NB4 (cell line): ENCODE measurements around the gene AKT1.

Source experiments
- DNase-seq: peaks from one replicate; pipeline ENCODE4 v3.0.0; 2010; ENCODE audit warnings: low read depth
- H3K4me3 ChIP-seq: one replicate; pipeline ENCODE4 v1.5.1; 2011; ENCODE audit warnings: mild to moderate bottlenecking, low read depth, low read length, moderate library complexity
- CTCF ChIP-seq: IDR thresholded peaks from one replicate; pipeline ENCODE4 v1.5.1; 2012; ENCODE audit warnings: low read depth, low read length
- MAX ChIP-seq: IDR thresholded peaks from 2 replicates; pipeline ENCODE4 v1.6.1; 2011; ENCODE audit warnings: low read depth, low read length
- MYC ChIP-seq: IDR thresholded peaks from 2 replicates; pipeline ENCODE4 v1.6.1; 2011; ENCODE audit warnings: low read depth, low read length
- POLR2A ChIP-seq: IDR thresholded peaks from 2 replicates; pipeline ENCODE4 v1.6.1; 2011; ENCODE audit warnings: mild to moderate bottlenecking; ENCODE audit not compliant: insufficient read length; ENCODE audit errors: extremely low read depth

AKT1 gene

GRCh38 chr14:104726600-104727451 lies 68.7 kb downstream of the AKT1 start:
- no peak overlapping the region for H3K4me3 ChIP-seq
- peak; percentile 38 for DNase-seq
- peak; percentile 43 for TF ChIP-seq CTCF
- TF ChIP-seq POLR2A, result no peak
- no peak for TF ChIP-seq MYC
- no peak for TF ChIP-seq MAX

GRCh38 chr14:104725772-104726548 lies 69.6 kb downstream of the AKT1 start:
- TF ChIP-seq CTCF, result no peak
- TF ChIP-seq POLR2A, result no peak
- no peak for TF ChIP-seq MAX
- no peak for TF ChIP-seq MYC
- DNase-seq, result no peak
- no peak overlapping the region for H3K4me3 ChIP-seq

- H3K4me3 ChIP-seq, result no peak overlapping the region
These were observed 70.4 kb downstream of the AKT1 start for GRCh38 chr14:104724981-104725771.

GRCh38 chr14:104724407-104724980 lies 71.1 kb downstream of the AKT1 start:
- no peak for TF ChIP-seq MAX
- TF ChIP-seq POLR2A, result no peak
- TF ChIP-seq MYC, result no peak
- no peak for TF ChIP-seq CTCF
- no peak overlapping the region for H3K4me3 ChIP-seq
- DNase-seq, result no peak

More at GRCh38 chr14:104724981-104725771, 70.4 kb downstream of the AKT1 start:
- peak; percentile 32 for DNase-seq
- TF ChIP-seq MAX (no peak), CTCF (peak; percentile 20)

GRCh38 chr14:104723651-104724406 lies 71.7 kb downstream of the AKT1 start, which contains the start of gene ADSS1:
TSS of gene ADSS1 (plus strand) at chr14:104724229. CDS start at chr14:104724271, 42 bp downstream.
- DNase-seq, result peak; percentile 53
- no peak for TF ChIP-seq POLR2A
- peak; percentile 70 for TF ChIP-seq CTCF
- no peak within 1 kb of the TSS for H3K4me3 ChIP-seq
